ENCODE results near the gene STK39.

The STK39 gene

GRCh38 chr2:168181825-168182224 lies 65.6 kb downstream of the STK39 start:
- peak; percentile 4 for DNase-seq

DNA sequence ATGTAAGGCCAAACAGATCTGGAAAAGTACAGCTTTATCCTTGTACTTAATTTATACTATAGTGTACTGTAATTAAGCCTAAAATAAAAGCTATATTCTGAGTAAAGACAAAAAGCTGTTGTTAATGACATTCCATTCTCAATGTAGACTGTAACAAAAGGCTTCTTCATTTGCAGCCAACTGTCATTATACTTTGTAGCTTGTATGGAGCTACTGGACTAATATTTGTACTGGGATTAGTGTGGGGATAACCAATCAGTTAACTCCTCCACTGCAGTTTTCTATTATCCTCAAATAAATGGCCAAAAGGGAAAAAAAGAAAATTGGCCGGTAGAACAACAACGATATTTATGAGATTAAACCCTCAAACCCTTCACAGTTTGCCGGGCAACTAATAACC lies 66.5 kb downstream of the STK39 start:
- DNase-seq = peak; percentile 49

DNA sequence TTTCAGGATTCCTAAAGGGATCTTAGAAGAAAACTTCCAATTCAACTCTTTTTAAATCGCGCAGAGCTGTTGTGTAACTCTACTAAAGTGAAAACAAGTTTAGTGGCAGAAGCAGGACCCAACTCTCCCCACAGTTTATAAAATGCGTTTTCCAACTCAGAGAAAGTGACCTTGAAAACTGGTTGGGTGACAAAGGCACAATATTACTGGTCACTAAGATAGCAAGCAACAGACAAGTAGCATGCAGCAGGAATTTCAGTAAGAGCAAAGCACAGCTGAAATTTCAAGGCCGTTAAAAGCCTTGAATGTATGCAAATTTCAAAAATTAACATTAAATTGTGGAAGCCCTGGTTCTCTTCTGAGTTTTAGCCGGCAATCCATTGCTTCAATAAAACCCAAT lies 66.9 kb downstream of the STK39 start:
- DNase-seq = no peak

DNA sequence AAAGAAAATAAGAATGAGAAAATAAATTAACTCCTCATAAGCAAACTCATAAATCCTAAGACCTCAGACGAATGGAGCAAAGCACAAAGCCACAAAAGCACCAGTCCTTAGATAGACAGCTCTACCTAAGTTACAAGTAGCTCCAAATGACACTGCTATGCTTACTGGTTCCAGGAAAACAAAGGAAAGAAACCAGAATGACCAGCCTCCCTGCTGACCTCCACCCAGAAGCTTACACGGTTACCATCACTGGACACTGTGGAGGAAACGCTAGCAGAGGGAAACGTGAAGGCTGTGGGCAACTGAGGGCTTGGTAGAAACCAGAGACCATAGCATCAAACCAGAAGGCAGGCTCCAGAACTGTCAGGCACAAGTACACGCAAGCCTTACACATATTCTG lies 67.8 kb downstream of the STK39 start:
- DNase-seq = no peak

GRCh38 chr2:168178520-168179324 lies 68.7 kb downstream of the STK39 start:
- DNase-seq = peak; percentile 15

DNA sequence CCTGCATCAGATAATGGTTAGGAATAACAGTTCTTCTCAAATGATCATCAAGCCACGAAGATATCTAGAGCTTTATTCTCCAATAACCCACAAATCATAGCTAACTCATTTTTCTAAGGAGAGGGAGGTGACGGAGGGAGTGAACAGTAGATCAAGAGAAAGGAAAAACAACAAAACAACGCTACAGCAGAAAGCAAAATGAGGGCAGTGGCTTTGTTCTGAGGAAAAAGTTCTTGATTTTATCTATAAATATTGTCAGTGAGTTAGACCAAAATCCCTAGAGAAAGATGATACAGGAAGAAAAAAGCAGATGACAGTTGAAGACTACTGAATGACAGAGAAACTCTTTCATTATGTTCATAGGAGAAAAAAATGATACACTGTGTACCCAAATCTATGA lies 71.0 kb downstream of the STK39 start:
- no peak for DNase-seq

GRCh38 chr2:168175469-168175868 lies 71.9 kb downstream of the STK39 start:
- DNase-seq = no peak

DNA sequence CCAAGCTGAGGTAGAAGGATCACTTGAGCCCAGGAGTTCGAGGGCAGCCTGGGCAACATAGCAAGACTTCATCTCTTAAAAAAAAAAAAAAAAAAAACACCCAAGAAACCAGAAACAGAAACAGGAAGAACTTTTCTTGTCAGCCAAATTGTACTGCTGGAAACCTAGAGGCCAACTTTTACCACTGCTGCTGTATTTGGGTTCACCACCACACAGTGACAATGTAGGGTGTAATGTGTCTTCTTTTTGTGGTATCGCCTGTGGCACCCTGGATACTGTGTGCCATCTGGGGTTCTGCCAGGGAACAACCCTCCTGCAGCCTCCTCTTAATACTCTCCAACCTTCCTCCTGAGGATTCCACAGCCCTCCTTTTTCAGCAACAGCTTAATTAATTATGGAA lies 72.6 kb downstream of the STK39 start:
- no peak for DNase-seq

DNA sequence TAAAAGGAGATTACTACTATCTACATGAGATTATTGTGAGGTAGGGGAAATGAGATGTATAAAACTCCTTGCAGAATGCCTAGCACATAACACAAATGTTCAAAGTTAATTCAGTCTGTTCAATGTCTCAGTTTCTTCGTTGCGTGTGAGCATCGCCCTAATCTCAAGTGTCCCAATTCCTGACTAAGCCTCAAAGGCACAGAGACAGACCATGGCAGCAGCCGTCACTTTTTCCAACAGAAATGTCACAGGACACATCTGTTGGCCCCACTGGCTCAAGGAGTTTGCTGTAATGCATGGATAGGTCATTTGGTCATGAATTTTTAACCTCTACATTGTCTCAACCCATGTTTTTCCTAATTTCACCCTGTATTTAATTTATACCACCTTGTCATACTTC lies 75.3 kb downstream of the STK39 start:
- DNase-seq = no peak

- DNase-seq = no peak
Observed at GRCh38 chr2:168171059-168171762, 76.2 kb downstream of the STK39 start.

DNA sequence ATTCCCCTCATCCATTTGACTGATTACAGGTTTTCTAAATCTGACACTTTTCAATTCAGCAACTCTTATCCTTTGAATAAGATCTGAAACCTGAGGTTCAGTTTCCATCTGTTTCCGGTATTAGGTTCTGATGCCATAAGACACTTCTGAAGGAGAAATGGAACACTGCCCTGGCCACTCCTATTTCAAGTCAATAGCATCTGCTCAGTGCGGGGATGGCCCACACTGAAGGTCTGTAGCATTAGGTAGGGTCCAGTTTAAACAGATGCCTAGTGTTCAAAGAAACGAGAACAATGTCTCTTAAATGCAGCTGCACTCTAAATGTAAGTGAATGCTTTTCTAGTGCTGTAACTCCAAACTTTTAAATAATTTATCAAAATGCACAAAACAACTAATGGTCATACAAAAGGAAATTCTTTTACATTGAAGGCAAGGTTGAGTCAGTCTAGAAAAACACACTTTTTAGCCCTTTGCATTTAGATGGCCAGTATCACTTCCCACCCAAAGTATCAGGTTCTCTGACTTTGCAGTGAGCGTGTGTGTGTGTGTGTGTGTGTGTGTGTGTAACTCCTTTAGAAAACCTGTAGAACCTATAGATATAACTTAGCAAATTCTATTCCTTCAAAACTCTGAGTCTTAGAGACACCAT lies 78.2 kb downstream of the STK39 start:
- peak; percentile 94 for DNase-seq

DNA sequence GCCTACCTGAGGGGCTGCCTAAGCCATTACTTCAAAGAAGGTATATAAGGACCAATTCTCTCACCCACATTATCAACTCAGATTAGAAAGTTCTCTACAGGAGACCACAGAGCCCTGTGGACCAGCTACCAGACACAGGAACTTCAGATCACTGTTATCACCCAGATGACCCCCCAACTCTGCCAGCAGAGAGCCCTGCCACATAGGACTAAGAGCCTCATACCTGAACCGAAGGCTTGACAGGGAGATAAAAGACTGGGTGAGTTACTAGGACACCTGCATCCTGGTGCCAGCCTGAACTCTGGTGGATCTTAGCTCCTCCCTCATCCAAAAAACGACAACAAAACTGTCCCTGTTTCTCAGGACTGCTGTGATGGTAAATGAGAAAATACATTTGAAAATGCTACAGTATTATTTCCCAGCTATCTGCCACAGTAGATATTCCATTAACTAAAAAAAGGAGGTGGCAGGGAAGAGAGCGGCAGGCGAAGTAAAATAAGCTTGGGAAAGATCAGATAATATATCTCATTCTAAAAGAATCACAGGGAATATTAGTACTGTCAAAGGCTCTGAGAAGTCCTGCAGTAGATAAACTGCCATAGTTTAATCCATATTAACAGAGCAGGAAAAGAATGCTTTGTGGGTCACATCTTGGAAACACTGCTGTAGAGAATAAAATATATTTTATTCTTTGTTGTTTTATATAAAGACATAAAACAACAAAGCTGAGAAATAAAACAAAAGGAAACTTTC lies 79.7 kb downstream of the STK39 start:
- DNase-seq = no peak

DNA sequence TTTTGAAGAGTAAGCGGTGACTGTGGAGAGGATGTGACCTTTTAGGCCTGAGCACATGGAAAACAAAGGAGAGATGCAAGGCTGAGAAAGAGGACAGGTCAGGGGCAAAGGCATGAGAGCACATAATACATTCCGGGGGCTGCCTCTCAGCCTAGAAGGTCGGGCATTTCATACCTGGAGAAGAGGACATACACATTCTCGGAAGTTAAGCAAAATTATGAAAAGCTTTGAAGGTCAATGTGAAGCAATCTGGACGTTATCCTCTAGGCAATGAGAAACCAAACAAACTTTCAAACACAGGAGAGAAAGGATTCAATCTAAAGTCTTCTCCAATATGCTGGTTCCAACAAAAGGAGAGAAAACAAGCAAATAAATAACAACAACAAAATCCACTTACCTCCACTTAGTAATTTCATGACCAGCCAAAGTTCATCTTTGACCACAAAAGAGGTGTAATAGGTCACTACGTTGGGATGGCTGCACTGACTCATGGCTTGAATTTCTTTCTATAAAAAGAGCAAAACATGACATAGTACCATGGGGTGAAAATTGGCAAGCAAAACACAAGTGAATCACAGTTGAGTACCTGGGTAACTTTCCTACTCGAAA lies 80.4 kb downstream of the STK39 start:
- no peak for DNase-seq

DNA sequence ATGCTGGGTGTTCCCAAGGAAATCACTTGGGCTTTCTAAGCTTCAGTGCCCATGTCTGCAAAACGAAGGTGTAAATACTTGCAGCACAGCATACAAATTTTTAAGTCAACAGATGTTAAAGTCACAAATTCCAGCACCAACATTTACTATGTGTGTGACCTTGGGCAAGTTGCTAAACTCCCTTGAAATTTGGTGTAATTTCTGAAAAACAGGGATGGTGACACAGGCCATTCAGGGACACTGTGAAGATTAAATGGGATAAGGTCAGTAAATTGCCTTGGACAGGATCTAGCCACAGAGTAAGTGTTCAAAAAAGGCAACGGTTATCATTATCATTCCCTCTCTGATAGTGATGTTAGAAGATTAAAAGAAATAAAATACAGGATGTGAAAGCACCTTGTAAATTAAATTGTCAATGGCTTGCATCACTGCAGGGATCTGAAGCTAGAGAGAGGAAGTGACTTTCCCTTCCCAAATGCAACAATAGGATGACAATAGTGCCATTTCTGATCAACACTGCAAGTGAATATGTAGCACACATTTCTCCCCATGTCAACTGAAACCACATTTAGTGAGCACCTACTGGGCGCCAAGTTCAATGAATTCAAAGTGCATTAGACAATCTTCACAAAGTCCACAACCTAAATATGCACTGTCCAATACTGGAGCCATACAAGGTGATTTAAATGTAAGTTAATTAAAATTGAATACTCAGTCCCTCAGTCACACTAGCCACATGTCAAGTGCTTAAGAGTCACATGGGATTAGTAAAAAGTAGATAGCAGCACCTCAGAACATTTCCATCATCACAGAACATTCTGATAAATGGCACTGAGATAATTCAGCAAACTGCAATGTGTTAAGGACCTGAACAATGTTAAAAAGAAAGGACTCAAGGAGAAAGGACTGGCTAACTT lies 81.2 kb downstream of the STK39 start:
- DNase-seq = no peak

DNA sequence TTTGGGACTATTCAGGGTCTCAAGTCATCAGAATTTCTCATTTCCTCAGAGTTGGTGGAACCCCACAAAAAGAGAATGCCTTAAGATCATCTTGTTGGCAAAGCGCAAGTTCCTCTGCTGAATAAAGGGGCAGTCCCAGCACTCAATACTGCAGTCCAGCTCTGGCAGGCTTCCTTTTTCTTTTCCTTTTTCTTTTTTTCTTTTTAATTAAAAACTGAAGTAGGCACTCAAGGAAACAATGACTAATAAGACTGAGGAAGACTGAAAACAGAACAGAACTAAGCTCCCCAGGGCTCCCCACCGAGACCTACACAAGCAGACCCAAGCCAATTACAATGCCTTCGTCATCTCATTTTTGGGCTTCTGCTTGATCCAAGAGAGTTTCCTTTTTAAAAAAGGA lies 82.0 kb downstream of the STK39 start:
- DNase-seq = no peak

GRCh38 chr2:168160897-168161296 lies 86.5 kb downstream of the STK39 start:
- peak; percentile 19 for DNase-seq

GRCh38 chr2:168159754-168160585 lies 87.4 kb downstream of the STK39 start:
- no peak for DNase-seq

GRCh38 chr2:168158586-168158985 lies 88.8 kb downstream of the STK39 start:
- no peak for DNase-seq

GRCh38 chr2:168157926-168158325 lies 89.5 kb downstream of the STK39 start:
- no peak for DNase-seq

- no peak for DNase-seq
Observed at GRCh38 chr2:168157070-168157469, 90.3 kb downstream of the STK39 start.

- no peak for DNase-seq
Observed at GRCh38 chr2:168156661-168157060, 90.7 kb downstream of the STK39 start.
